Tibial nerve (tissue), 4 donors: ENCODE measurements around the gene PTPRM.

Source experiments
- CTCF ChIP-seq, 5 experiments: fragments of 200-600 bp in 3 of 5; fragments of 450-650 bp in 2 of 5; sonication (generic) in 3 of 5; IDR thresholded peaks; one replicate each; pipeline ENCODE4 v1.5.1; 2016 to 2019; ENCODE audit warnings: antibody characterized with exemption in 5 of 5, mild to moderate bottlenecking in 3 of 5, moderate library complexity in 2 of 5
- EP300 ChIP-seq, 2 donors: sonication (generic); formaldehyde crosslinking; IDR thresholded peaks; one replicate each; pipeline ENCODE4 v1.6.1; 2017; ENCODE audit warnings: antibody characterized with exemption in 2 of 2, mild to moderate bottlenecking in 1 of 2
- POLR2A ChIP-seq, 2 donors: fragments of 450-650 bp; IDR thresholded peaks; one replicate each; pipeline ENCODE4 v1.6.1; 2017; ENCODE audit warnings: antibody characterized with exemption in 2 of 2, mild to moderate bottlenecking in 2 of 2, moderate library complexity in 2 of 2

GRCh38 chr18:8391068-8391467 lies 824.0 kb downstream of the PTPRM start:
- TF ChIP-seq CTCF (IDR thresholded peaks at IDR 0.05): no peak
- TF ChIP-seq POLR2A (IDR thresholded peaks at IDR 0.05): no peak
- TF ChIP-seq EP300 (IDR thresholded peaks at IDR 0.05): no peak
